ENCODE data around the gene PDE12. TPM values are rescaled to one million over a fixed set of nuclear protein-coding genes. Genes with fewer than 3 reads are reported as not detected.
"Not testable (repeated sequence)": the region's sequence is repeated elsewhere in the genome, so short reads cannot be mapped to it uniquely, and the experiment has no call there.

Gene PDE12
- polyA plus RNA-seq, 3 donors = 12.4 to 14.3 (median 13.1) TPM

- DNase-seq (ENCODE audit: low read depth in 3 of 3, low spot score in 2 of 3) = no peak
These were observed 26.5 kb downstream of the PDE12 start for GRCh38 chr3:57582474-57583168.

GRCh38 chr3:57583544-57583943 is 27.5 kb downstream of the PDE12 start:
- no peak for DNase-seq (ENCODE audit: low read depth in 3 of 3, low spot score in 2 of 3)

- DNase-seq (ENCODE audit: low read depth in 3 of 3, low spot score in 2 of 3) = no peak
These were observed 30.7 kb downstream of the PDE12 start for GRCh38 chr3:57586778-57587177.

- no peak for DNase-seq (ENCODE audit: low read depth in 3 of 3, low spot score in 2 of 3)
These were observed 31.8 kb downstream of the PDE12 start for GRCh38 chr3:57587905-57588304.

GRCh38 chr3:57592306-57592705 is 36.2 kb downstream of the PDE12 start:
- DNase-seq (ENCODE audit: low read depth in 3 of 3, low spot score in 2 of 3) = no peak

- no peak for DNase-seq (ENCODE audit: low read depth in 3 of 3, low spot score in 2 of 3)
These were observed 38.1 kb downstream of the PDE12 start for GRCh38 chr3:57594144-57594543.

GRCh38 chr3:57594576-57594975 is 38.5 kb downstream of the PDE12 start:
- no peak for DNase-seq (ENCODE audit: low read depth in 3 of 3, low spot score in 2 of 3)

- DNase-seq (ENCODE audit: low read depth in 3 of 3, low spot score in 2 of 3) = peak; percentile 49 to 58 (median 57)
These were observed 40.5 kb downstream of the PDE12 start for GRCh38 chr3:57596495-57597126.

- DNase-seq (ENCODE audit: low read depth in 3 of 3, low spot score in 2 of 3) = peak; percentile 96 to 98 (median 97)
These were observed 41.3 kb downstream of the PDE12 start, which contains the start of gene ARF4 for GRCh38 chr3:57597127-57597923. Gene ARF4, minus strand, starts transcription at chr3:57597344. Its CDS starts 204 bp downstream, at chr3:57597140.

- no peak for DNase-seq (ENCODE audit: low read depth in 3 of 3, low spot score in 2 of 3)
These were observed 42.8 kb downstream of the PDE12 start for GRCh38 chr3:57598765-57599360.

GRCh38 chr3:57600195-57600594 is 44.1 kb downstream of the PDE12 start:
- DNase-seq (ENCODE audit: low read depth in 3 of 3, low spot score in 2 of 3) = no peak

- DNase-seq (ENCODE audit: low read depth in 3 of 3, low spot score in 2 of 3) = no peak
These were observed 48.9 kb downstream of the PDE12 start for GRCh38 chr3:57604971-57605370.

GRCh38 chr3:57605683-57606082 is 49.6 kb downstream of the PDE12 start:
- DNase-seq (ENCODE audit: low read depth in 3 of 3, low spot score in 2 of 3) = no peak

GRCh38 chr3:57611870-57612269 is 55.8 kb downstream of the PDE12 start:
- not testable (repeated sequence) for DNase-seq (ENCODE audit: low read depth in 3 of 3, low spot score in 2 of 3)

GRCh38 chr3:57616233-57616632 is 60.2 kb downstream of the PDE12 start:
- no peak for DNase-seq (ENCODE audit: low read depth in 3 of 3, low spot score in 2 of 3)

Other genes starting within 250 kb of the PDE12 start
- gene DNAH12, start 11.9 kb upstream of the PDE12 start, polyA plus RNA-seq (ENCODE audit: insufficient read length in 3 of 3) = 1 to 10 TPM in 2 of 3 donors, under 1 TPM in 1; 0.88 to 2.0 (median 1.1) TPM
- gene ARF4, start 41.1 kb downstream of the PDE12 start, polyA plus RNA-seq (ENCODE audit: insufficient read length in 3 of 3) = 100 to 1,000 TPM; 245 to 267 (median 263) TPM
- 10 to 100 TPM; 26.6 to 32.6 (median 29.6) TPM for gene DENND6A, start 136.8 kb downstream of the PDE12 start, polyA plus RNA-seq (ENCODE audit: insufficient read length in 3 of 3)
- 10 to 100 TPM; 47.6 to 54.4 (median 50.1) TPM for gene SLMAP, start 200.0 kb downstream of the PDE12 start, polyA plus RNA-seq (ENCODE audit: insufficient read length in 3 of 3)

All from right renal cortex interstitium (tissue), 3 donors.